NB4 (cell line): ENCODE data around the gene UST.

Experiments
- CTCF ChIP-seq: IDR thresholded peaks from one replicate; pipeline ENCODE4 v1.5.1; 2012; ENCODE audit warnings: low read depth, low read length
- MAX ChIP-seq: IDR thresholded peaks from 2 replicates; pipeline ENCODE4 v1.6.1; 2011; ENCODE audit warnings: low read depth, low read length
- MYC ChIP-seq: IDR thresholded peaks from 2 replicates; pipeline ENCODE4 v1.6.1; 2011; ENCODE audit warnings: low read depth, low read length

DNA sequence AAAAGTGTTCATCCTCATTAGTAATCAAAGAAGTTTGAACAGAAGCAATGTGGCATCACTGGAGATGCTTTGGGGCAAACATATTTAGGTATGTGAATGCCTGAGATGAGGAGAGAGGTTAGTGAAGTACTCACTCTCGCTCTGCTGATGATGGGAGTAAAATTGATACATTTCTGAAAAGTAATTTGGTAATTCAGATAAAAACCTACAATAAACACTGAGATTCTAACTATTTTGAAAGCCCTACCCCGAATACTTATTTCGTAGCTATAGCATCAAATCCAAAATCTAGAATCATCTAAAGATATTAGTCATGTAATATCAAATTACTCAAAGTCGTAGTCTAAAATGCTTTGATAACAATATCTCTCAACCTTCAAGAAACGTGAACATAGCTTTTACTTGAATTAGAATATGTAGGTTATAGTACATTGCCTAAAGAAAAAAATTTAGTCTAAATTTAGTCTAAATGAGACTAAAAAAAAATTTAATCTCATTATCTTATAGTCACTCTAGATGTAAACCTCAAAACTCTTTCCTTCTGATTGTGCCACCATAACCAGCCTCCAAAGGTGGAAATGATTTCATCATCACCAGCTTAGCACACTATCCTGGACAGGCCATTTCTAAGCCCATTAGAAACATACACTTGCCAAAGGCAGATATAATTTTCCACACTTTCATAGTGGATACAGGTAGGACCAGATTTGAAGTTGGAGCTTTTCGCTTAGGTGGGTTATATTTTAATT lies 338.2 kb downstream of the UST start:
- TF ChIP-seq CTCF (no peak), MAX (no peak), MYC (no peak)
